Measurements from ENCODE around the gene DNAJC16. TPM values are rescaled to one million over a fixed set of nuclear protein-coding genes. Genes with fewer than 3 reads are reported as not detected.

Gene DNAJC16
- 10.1 TPM for polyA plus RNA-seq (2013, experiment 1 of 2)
- 10.0 TPM for polyA plus RNA-seq (2013, experiment 2 of 2)

DNA sequence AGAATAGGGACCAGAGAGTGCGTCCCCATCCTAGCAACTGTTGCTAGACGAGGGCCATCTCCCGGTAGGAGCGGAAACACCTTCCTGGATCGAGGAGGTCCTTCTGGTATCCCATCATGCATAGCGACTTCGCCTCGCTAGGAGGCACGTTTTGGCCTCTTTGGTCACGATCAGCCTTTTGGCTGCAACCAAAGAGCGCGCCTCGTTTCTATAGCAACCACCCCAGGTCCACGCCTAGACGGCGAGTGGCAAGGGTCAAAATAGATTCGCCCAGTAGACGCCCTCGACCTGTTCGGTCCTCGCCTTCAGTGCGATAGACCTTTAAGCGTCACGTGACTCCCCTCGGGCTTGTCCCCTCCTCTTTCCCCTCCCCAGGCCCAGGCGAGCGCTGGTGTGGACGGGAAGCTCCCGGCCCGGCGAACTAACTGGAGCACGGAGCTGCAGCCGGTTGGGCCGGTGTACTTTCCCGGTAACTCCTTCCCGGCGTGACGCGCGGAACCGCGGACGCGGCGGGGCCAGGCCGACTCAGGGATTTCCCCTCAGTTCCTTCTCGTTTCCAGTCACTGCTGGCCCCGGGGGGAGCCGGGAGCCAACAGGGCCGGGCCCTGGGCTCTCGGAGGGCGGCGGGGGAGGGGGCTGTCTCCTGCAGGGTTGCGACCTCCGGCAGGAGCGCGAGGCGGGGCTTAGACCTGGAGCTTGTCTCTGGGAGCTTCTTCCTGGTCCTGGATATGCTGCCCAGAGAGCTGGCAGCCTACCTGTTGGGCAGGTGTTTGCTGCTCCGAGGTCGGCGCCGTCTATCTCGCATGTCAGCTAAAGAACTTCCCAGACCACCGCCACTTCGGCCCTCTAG is at the start of gene DNAJC16:
TSS of gene DNAJC16 (plus strand) at position 359 of the 850 bp plus-strand sequence. CDS start 2,258 bp downstream, outside the sequence.
- no peak within 1 kb of the TSS for H2BK120ac ChIP-seq (ENCODE audit: low read depth, low read length)
- peaks cover 2 to 25% of the 10 kb centered on the region in 2 donors for H3K36me3 ChIP-seq (replicated peaks in 1 of 2; ENCODE audit: control insufficient read depth in 2 of 2, insufficient read depth in 2 of 2, low read length in 2 of 2)
- H3K4me2 ChIP-seq (ENCODE audit: insufficient read depth, low read length, poor library complexity, severe bottlenecking), result peak within 1 kb of the TSS; percentile 61
- H4K8ac ChIP-seq (ENCODE audit: low read depth, low read length), result no peak within 1 kb of the TSS
- no peak within 1 kb of the TSS for H3K14ac ChIP-seq (ENCODE audit: low read length)
- H3K27me3 ChIP-seq (ENCODE audit: control insufficient read depth in 3 of 3, insufficient read depth in 3 of 3, low read depth in 1 of 3, low read length in 3 of 3), result no peaks in the 10 kb centered on the region
- peak within 1 kb of the TSS; percentile 93 for H3K9ac ChIP-seq (ENCODE audit: low read depth, low read length, poor library complexity)
- H2AK5ac ChIP-seq (ENCODE audit: low read depth, low read length), result no peak within 1 kb of the TSS
- H3K27ac ChIP-seq (replicated peaks; ENCODE audit: low read length), result peak within 1 kb of the TSS; percentile 92
- no peaks in the 10 kb centered on the region for H3K79me1 ChIP-seq (ENCODE audit: low read depth, low read length)
- H4K91ac ChIP-seq (ENCODE audit: low read depth, low read length, poor library complexity), result no peak within 1 kb of the TSS
- no peak within 1 kb of the TSS for H2BK15ac ChIP-seq (ENCODE audit: low read length)
- peaks cover 4 to 11% of the 10 kb centered on the region in 2 donors for H3K4me1 ChIP-seq (ENCODE audit: control insufficient read depth in 2 of 2, insufficient read depth in 1 of 2, low read depth in 1 of 2, low read length in 2 of 2)
- peak; percentile 100 for DNase-seq (ENCODE audit: low spot score)
- H2AFZ ChIP-seq (ENCODE audit: low read length), result peak within 1 kb of the TSS; percentile 82
- H3K23ac ChIP-seq (ENCODE audit: low read depth, low read length, poor library complexity), result peak within 1 kb of the TSS; percentile 96
- H3K4me3 ChIP-seq (ENCODE audit: low read length in 2 of 2), result peak within 1 kb of the TSS; percentile 81 to 93
- H2BK5ac ChIP-seq (ENCODE audit: low read length), result peak within 1 kb of the TSS; percentile 85
- no CpG with 5 or more reads among the region's 65 CpGs for WGBS, 2 donors (ENCODE audit: extremely low coverage in 2 of 2, insufficient read length in 2 of 2, insufficient replicate concordance in 1 of 2)
- no peak within 1 kb of the TSS for H3K4ac ChIP-seq (ENCODE audit: low read length)
- H2BK12ac ChIP-seq (ENCODE audit: low read length), result no peak within 1 kb of the TSS
- H3K18ac ChIP-seq (ENCODE audit: low read length), result peak within 1 kb of the TSS; percentile 89
- H3K9me3 ChIP-seq (replicated peaks in 1 of 2; ENCODE audit: control insufficient read depth in 2 of 2, insufficient read depth in 1 of 2, low read depth in 1 of 2, low read length in 2 of 2), result no peaks in the 10 kb centered on the region

DNA sequence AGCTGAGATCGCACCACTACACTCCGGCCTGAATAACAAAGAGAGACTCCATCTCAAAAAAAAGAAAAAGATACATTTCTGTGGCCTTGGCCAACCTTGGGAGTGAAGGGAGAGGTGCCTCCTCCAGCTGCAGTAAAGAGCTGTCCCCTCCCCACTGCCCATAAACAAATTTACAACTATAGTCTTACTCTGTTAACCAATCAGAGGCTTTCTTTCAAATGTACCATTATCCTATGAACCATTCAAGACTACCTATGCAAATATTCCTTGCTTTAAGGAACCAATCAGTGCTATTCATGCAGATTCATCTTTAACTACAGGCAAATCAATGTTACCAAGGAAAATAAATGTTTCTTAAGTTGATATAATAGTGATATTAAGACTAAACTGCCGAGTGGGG is 49.7 kb upstream of the DNAJC16 start:
- H3K4ac ChIP-seq (ENCODE audit: low read length), result no peak overlapping the region
- H2BK120ac ChIP-seq (ENCODE audit: low read depth, low read length), result no peak overlapping the region
- H3K14ac ChIP-seq (ENCODE audit: low read length), result no peak overlapping the region
- H4K91ac ChIP-seq (ENCODE audit: low read depth, low read length, poor library complexity), result no peak overlapping the region
- peaks cover 0 to 4% of the 10 kb centered on the region in 2 donors for H3K9me3 ChIP-seq (replicated peaks in 1 of 2; ENCODE audit: control insufficient read depth in 2 of 2, insufficient read depth in 1 of 2, low read depth in 1 of 2, low read length in 2 of 2)
- no peak overlapping the region for H2BK15ac ChIP-seq (ENCODE audit: low read length)
- H3K9ac ChIP-seq (ENCODE audit: low read depth, low read length, poor library complexity), result no peak overlapping the region
- no peak overlapping the region for H2BK5ac ChIP-seq (ENCODE audit: low read length)
- no peaks in the 10 kb centered on the region for H3K79me1 ChIP-seq (ENCODE audit: low read depth, low read length)
- no peak overlapping the region for H3K4me3 ChIP-seq (ENCODE audit: low read length in 2 of 2)
- H3K4me1 ChIP-seq (ENCODE audit: control insufficient read depth in 2 of 2, insufficient read depth in 1 of 2, low read depth in 1 of 2, low read length in 2 of 2), result no peaks in the 10 kb centered on the region
- no peak overlapping the region for H2BK12ac ChIP-seq (ENCODE audit: low read length)
- no CpG with 5 or more reads among the region's 3 CpGs for WGBS, 2 donors (ENCODE audit: extremely low coverage in 2 of 2, insufficient read length in 2 of 2, insufficient replicate concordance in 1 of 2)
- H4K8ac ChIP-seq (ENCODE audit: low read depth, low read length), result no peak overlapping the region
- no peak overlapping the region for H3K27ac ChIP-seq (replicated peaks; ENCODE audit: low read length)
- no peaks in the 10 kb centered on the region for H3K36me3 ChIP-seq (replicated peaks in 1 of 2; ENCODE audit: control insufficient read depth in 2 of 2, insufficient read depth in 2 of 2, low read length in 2 of 2)
- no peak overlapping the region for H3K18ac ChIP-seq (ENCODE audit: low read length)
- H3K23ac ChIP-seq (ENCODE audit: low read depth, low read length, poor library complexity), result no peak overlapping the region
- no peak overlapping the region for H2AFZ ChIP-seq (ENCODE audit: low read length)
- H2AK5ac ChIP-seq (ENCODE audit: low read depth, low read length), result no peak overlapping the region
- no peaks in the 10 kb centered on the region for H3K27me3 ChIP-seq (ENCODE audit: control insufficient read depth in 3 of 3, insufficient read depth in 3 of 3, low read depth in 1 of 3, low read length in 3 of 3)
- no peak for DNase-seq (ENCODE audit: low spot score)
- H3K4me2 ChIP-seq (ENCODE audit: insufficient read depth, low read length, poor library complexity, severe bottlenecking), result no peak overlapping the region

DNA sequence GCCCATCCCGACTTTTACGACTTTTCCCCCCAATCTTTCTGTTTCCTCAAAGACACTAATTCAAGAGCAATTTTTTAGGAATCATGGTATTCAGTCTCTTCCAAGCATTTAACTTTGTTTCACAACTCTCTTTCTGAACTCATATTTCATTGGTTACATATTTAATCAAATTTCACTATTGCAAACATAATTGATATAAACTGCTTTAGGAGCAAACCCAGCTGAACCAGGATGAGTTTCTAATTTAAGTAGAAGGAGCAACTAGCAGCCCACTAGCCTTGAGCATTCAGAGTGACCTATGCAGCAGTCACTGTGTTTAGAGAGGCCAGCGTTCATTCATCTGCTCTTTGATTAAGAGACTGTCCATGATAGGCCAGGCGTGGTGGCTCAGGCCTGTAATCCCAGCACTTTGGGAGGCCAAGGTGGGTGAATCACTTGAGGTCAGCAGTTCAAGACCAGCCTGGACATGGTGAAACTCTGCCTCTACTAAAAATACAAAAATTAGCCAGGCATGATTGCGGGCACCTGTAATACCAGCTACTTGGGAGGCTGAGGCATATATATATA is 48.9 kb upstream of the DNAJC16 start:
- no CpG with 5 or more reads among the region's 5 CpGs for WGBS, 2 donors (ENCODE audit: extremely low coverage in 2 of 2, insufficient read length in 2 of 2, insufficient replicate concordance in 1 of 2)
- Histone ChIP-seq H3K4me2 (ENCODE audit: insufficient read depth, low read length, poor library complexity, severe bottlenecking) (no peak overlapping the region), H3K27me3 (ENCODE audit: control insufficient read depth in 3 of 3, insufficient read depth in 3 of 3, low read depth in 1 of 3, low read length in 3 of 3) (no peaks in the 10 kb centered on the region), H2AFZ (ENCODE audit: low read length) (no peak overlapping the region), H3K4me3 (ENCODE audit: low read length in 2 of 2) (no peak overlapping the region), H3K14ac (ENCODE audit: low read length) (no peak overlapping the region), H3K9me3 (replicated peaks in 1 of 2; ENCODE audit: control insufficient read depth in 2 of 2, insufficient read depth in 1 of 2, low read depth in 1 of 2, low read length in 2 of 2) (peaks cover 0 to 3% of the 10 kb centered on the region in 2 donors), H3K9ac (ENCODE audit: low read depth, low read length, poor library complexity) (no peak overlapping the region), H3K36me3 (replicated peaks in 1 of 2; ENCODE audit: control insufficient read depth in 2 of 2, insufficient read depth in 2 of 2, low read length in 2 of 2) (no peaks in the 10 kb centered on the region), H3K4ac (ENCODE audit: low read length) (no peak overlapping the region), H3K23ac (ENCODE audit: low read depth, low read length, poor library complexity) (no peak overlapping the region), H2BK120ac (ENCODE audit: low read depth, low read length) (no peak overlapping the region), H2BK5ac (ENCODE audit: low read length) (no peak overlapping the region), H2BK15ac (ENCODE audit: low read length) (no peak overlapping the region), H2AK5ac (ENCODE audit: low read depth, low read length) (no peak overlapping the region), H3K79me1 (ENCODE audit: low read depth, low read length) (no peaks in the 10 kb centered on the region), H3K27ac (replicated peaks; ENCODE audit: low read length) (no peak overlapping the region), H3K18ac (ENCODE audit: low read length) (no peak overlapping the region), H4K8ac (ENCODE audit: low read depth, low read length) (no peak overlapping the region), H2BK12ac (ENCODE audit: low read length) (no peak overlapping the region), H3K4me1 (ENCODE audit: control insufficient read depth in 2 of 2, insufficient read depth in 1 of 2, low read depth in 1 of 2, low read length in 2 of 2) (no peaks in the 10 kb centered on the region), H4K91ac (ENCODE audit: low read depth, low read length, poor library complexity) (no peak overlapping the region)
- DNase-seq (ENCODE audit: low spot score), result no peak

- Histone ChIP-seq H2BK12ac (ENCODE audit: low read length) (no peak overlapping the region), H2BK120ac (ENCODE audit: low read depth, low read length) (no peak overlapping the region), H4K8ac (ENCODE audit: low read depth, low read length) (peak overlapping the region; percentile 43), H3K36me3 (replicated peaks in 1 of 2; ENCODE audit: control insufficient read depth in 2 of 2, insufficient read depth in 2 of 2, low read length in 2 of 2) (no peaks in the 10 kb centered on the region), H3K4me2 (ENCODE audit: insufficient read depth, low read length, poor library complexity, severe bottlenecking) (no peak overlapping the region), H2AK5ac (ENCODE audit: low read depth, low read length) (no peak overlapping the region), H3K4me1 (ENCODE audit: control insufficient read depth in 2 of 2, insufficient read depth in 1 of 2, low read depth in 1 of 2, low read length in 2 of 2) (no peaks in the 10 kb centered on the region), H3K9ac (ENCODE audit: low read depth, low read length, poor library complexity) (no peak overlapping the region), H3K23ac (ENCODE audit: low read depth, low read length, poor library complexity) (peak overlapping the region; percentile 55), H3K27ac (replicated peaks; ENCODE audit: low read length) (no peak overlapping the region), H3K27me3 (ENCODE audit: control insufficient read depth in 3 of 3, insufficient read depth in 3 of 3, low read depth in 1 of 3, low read length in 3 of 3) (no peaks in the 10 kb centered on the region), H4K91ac (ENCODE audit: low read depth, low read length, poor library complexity) (no peak overlapping the region), H3K14ac (ENCODE audit: low read length) (no peak overlapping the region), H2AFZ (ENCODE audit: low read length) (no peak overlapping the region), H3K79me1 (ENCODE audit: low read depth, low read length) (no peaks in the 10 kb centered on the region), H3K9me3 (replicated peaks in 1 of 2; ENCODE audit: control insufficient read depth in 2 of 2, insufficient read depth in 1 of 2, low read depth in 1 of 2, low read length in 2 of 2) (peaks cover 0 to 3% of the 10 kb centered on the region in 2 donors), H3K18ac (ENCODE audit: low read length) (no peak overlapping the region), H3K4ac (ENCODE audit: low read length) (no peak overlapping the region), H2BK5ac (ENCODE audit: low read length) (no peak overlapping the region), H3K4me3 (ENCODE audit: low read length in 2 of 2) (peak overlapping the region in 1 of 2 donors; percentile 19), H2BK15ac (ENCODE audit: low read length) (no peak overlapping the region)
- DNase-seq (ENCODE audit: low spot score), result no peak
- WGBS, 2 donors (ENCODE audit: extremely low coverage in 2 of 2, insufficient read length in 2 of 2, insufficient replicate concordance in 1 of 2), result no CpG with 5 or more reads among the region's 11 CpGs
Observed at GRCh38 chr1:15479654-15480347, 46.8 kb upstream of the DNAJC16 start.

Data from neuronal stem cell (in vitro differentiated cells).